ENCODE results near the gene ESRRG. TPM values are rescaled to one million over a fixed set of nuclear protein-coding genes. Genes with fewer than 3 reads are reported as not detected.

The ESRRG gene
- 0.13 and 0.14 TPM in 2 replicates for total RNA-seq (2014; rRNA removed; shearing (Covaris generic))
- polyA plus RNA-seq (2015; cell fraction: cytosol; rRNA removed), result 0.03 and 0.11 TPM in 2 replicates
- 0.02 and 0.05 TPM in 2 replicates for polyA plus RNA-seq (2015; cell fraction: nucleus; rRNA removed)

- DNase-seq (ENCODE audit: low read depth), result no peak
These were observed at the start of gene ESRRG for GRCh38 chr1:216723274-216723780. Gene ESRRG, minus strand, starts transcription at chr1:216723429. Its CDS starts 130 bp downstream, at chr1:216723299.

- no peak for DNase-seq (ENCODE audit: low read depth)
These were observed 48.7 kb upstream of the ESRRG start for GRCh38 chr1:216771922-216772321.

- peak; percentile 11 for DNase-seq (ENCODE audit: low read depth)
These were observed 43.6 kb upstream of the ESRRG start for GRCh38 chr1:216766633-216767327.

- no peak for DNase-seq (ENCODE audit: low read depth)
These were observed 42.4 kb upstream of the ESRRG start for GRCh38 chr1:216765346-216766300.

- DNase-seq (ENCODE audit: low read depth), result no peak
These were observed 34.9 kb upstream of the ESRRG start for GRCh38 chr1:216758161-216758560.

GRCh38 chr1:216757110-216757509 is 33.9 kb upstream of the ESRRG start:
- DNase-seq (ENCODE audit: low read depth), result no peak

- no peak for DNase-seq (ENCODE audit: low read depth)
These were observed 27.7 kb upstream of the ESRRG start for GRCh38 chr1:216750961-216751360.

GRCh38 chr1:216750031-216750627 is 26.9 kb upstream of the ESRRG start:
- DNase-seq (ENCODE audit: low read depth), result peak; percentile 61

GRCh38 chr1:216749232-216749631 is 26.0 kb upstream of the ESRRG start:
- DNase-seq (ENCODE audit: low read depth), result no peak

GRCh38 chr1:216742625-216743024 is 19.4 kb upstream of the ESRRG start:
- DNase-seq (ENCODE audit: low read depth), result no peak

GRCh38 chr1:216740331-216740730 is 17.1 kb upstream of the ESRRG start:
- DNase-seq (ENCODE audit: low read depth), result no peak

- no peak for DNase-seq (ENCODE audit: low read depth)
These were observed 16.6 kb upstream of the ESRRG start for GRCh38 chr1:216739793-216740192.

- DNase-seq (ENCODE audit: low read depth), result no peak
These were observed 8.9 kb upstream of the ESRRG start for GRCh38 chr1:216732121-216732520.

GRCh38 chr1:216731562-216731961 is 8.3 kb upstream of the ESRRG start:
- DNase-seq (ENCODE audit: low read depth), result no peak

- DNase-seq (ENCODE audit: low read depth), result no peak
These were observed 3.2 kb upstream of the ESRRG start for GRCh38 chr1:216726435-216726834.

GRCh38 chr1:216722821-216723220 is 408 bp downstream of the ESRRG start:
- no peak for DNase-seq (ENCODE audit: low read depth)

- DNase-seq (ENCODE audit: low read depth), result no peak
These were observed 1.4 kb downstream of the ESRRG start for GRCh38 chr1:216721863-216722262.

- no peak for DNase-seq (ENCODE audit: low read depth)
These were observed 2.2 kb downstream of the ESRRG start for GRCh38 chr1:216721062-216721461.

- no peak for DNase-seq (ENCODE audit: low read depth)
These were observed 11.5 kb downstream of the ESRRG start for GRCh38 chr1:216711712-216712111.

- DNase-seq (ENCODE audit: low read depth), result no peak
These were observed 12.5 kb downstream of the ESRRG start for GRCh38 chr1:216710598-216711333.

- DNase-seq (ENCODE audit: low read depth), result no peak
These were observed 13.2 kb downstream of the ESRRG start for GRCh38 chr1:216710055-216710454.

All from HT1080 (cell line).